PC-3 (cell line): ENCODE data around the gene LENEP.

Source experiments
- CTCF ChIP-seq: fragments of 300-600 bp; sonication (generic); conservative IDR thresholded peaks from 2 replicates; pipeline ENCODE4 v1.5.1; 2017; ENCODE audit warnings: antibody characterized with exemption, low read depth, mild to moderate bottlenecking, low read length
- EZH2 ChIP-seq: fragments of 300-600 bp; sonication (generic); IDR thresholded peaks from one replicate; pipeline ENCODE4 v1.6.1; 2017; ENCODE audit warnings: antibody characterized with exemption, mild to moderate bottlenecking, low read length; ENCODE audit not compliant: unreplicated experiment

- TF ChIP-seq CTCF (no peak), EZH2 (no peak)
Observed at GRCh38 chr1:155010211-155010918, 17.0 kb downstream of the LENEP start.
